GM20000 (cell line): ENCODE data around the gene CNN3.

Experiments used
- DNase-seq: peaks from one replicate; pipeline ENCODE4 v3.0.0; 2012; ENCODE audit warnings: low spot score
- CTCF ChIP-seq: IDR thresholded peaks from 2 replicates; pipeline ENCODE4 v1.5.1; 2012; ENCODE audit warnings: mild to moderate bottlenecking, control low read depth; ENCODE audit errors: extremely low read depth, missing control alignments

CNN3 gene

GRCh38 chr1:94954263-94955220 is 27.6 kb upstream of the CNN3 start:
- no peak for DNase-seq
- no peak for TF ChIP-seq CTCF

- DNase-seq: no peak
- no peak for TF ChIP-seq CTCF
These were observed 26.8 kb upstream of the CNN3 start for GRCh38 chr1:94953746-94954145.

GRCh38 chr1:94953107-94953506 is 26.2 kb upstream of the CNN3 start:
- no peak for DNase-seq
- no peak for TF ChIP-seq CTCF

- DNase-seq: no peak
- TF ChIP-seq CTCF: no peak
These were observed 25.6 kb upstream of the CNN3 start for GRCh38 chr1:94952539-94952938.

- TF ChIP-seq CTCF: no peak
- DNase-seq: no peak
These were observed 24.7 kb upstream of the CNN3 start for GRCh38 chr1:94951509-94952208.

GRCh38 chr1:94951046-94951445 is 24.1 kb upstream of the CNN3 start:
- no peak for TF ChIP-seq CTCF
- no peak for DNase-seq
